Activated CD4-positive, CD25-positive, alpha-beta regulatory T cell treated with anti-CD3 and anti-CD28 coated beads, Interleukin-2, amount 50 U/mL, for 16 hours (primary cell): ENCODE data around the gene ANKRD66.
"Not testable (repeated sequence)": the region's sequence is repeated elsewhere in the genome, so short reads cannot be mapped to it uniquely, and the experiment has no call there.

Experiments used
- DNase-seq: peaks from one replicate; pipeline ENCODE4 v3.0.0-alpha.2; 2020; ENCODE audit warnings: low read depth, low spot score

The ANKRD66 gene

DNA sequence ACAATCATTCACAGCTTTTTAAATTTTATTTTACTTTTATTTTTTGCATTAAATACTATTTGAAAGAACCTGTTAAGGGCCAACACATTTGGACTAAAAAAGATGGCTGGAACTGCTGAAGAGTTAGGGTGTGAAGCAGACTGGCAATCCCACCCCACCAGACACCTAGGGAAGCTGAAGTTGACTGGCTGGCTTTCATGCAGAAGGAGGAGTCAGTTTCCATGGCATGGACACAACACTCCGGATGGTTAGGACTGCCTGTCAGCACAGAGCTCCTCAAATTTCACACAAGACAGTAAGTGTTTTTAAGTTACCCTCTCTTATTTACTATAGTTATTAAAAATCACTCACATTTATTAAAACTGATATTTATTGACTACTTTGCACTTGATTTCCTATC is at the start of gene ANKRD66:
TSS of gene ANKRD66 (plus strand) at position 238 of the 400 bp plus-strand sequence. CDS start 5,016 bp downstream, outside the sequence.
- no peak for DNase-seq

- no peak for DNase-seq
These were observed 46.8 kb upstream of the ANKRD66 start for GRCh38 chr6:46699970-46700369.

DNA sequence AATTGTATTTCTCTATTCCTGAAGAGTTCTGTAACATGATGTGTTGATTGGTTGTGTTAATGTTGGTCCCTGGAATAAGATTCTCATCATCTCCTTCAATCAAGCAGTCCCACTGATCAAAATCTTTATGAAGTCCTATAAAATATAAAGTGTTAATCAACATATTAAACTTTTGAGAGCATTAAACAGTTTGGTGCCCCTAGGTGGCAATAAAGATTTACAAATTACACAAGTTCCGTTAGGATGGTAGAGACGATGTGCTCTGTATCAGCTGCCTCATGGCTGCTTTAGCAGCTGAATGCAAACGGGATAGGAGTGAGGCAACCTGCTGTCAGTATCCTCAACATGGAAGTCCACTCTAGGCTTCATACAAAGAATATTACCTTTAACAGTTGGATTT is 42.2 kb upstream of the ANKRD66 start:
- no peak for DNase-seq

- DNase-seq: no peak
These were observed 40.3 kb upstream of the ANKRD66 start for GRCh38 chr6:46706464-46706863.

DNA sequence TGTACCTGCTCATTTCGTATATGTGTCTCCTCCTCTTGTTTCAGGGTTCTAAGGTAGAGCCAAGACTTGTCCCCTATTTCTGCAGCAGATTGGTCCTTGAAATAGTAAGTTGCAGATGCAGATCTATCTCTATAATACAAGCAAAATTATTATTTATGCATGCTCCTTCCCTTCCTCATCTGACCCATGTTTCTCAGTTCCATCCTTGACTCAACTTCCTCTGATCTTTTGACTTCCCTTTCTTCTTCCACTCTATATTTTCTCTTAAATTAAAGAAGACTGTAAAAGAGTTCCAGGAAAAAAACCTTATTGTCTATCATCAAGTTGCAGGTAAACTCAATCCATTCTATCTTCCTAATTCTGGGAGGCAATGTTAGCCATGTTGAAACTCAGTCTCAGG is 35.2 kb upstream of the ANKRD66 start:
- no peak for DNase-seq

- no peak for DNase-seq
These were observed 31.6 kb upstream of the ANKRD66 start for GRCh38 chr6:46715141-46715540.

DNA sequence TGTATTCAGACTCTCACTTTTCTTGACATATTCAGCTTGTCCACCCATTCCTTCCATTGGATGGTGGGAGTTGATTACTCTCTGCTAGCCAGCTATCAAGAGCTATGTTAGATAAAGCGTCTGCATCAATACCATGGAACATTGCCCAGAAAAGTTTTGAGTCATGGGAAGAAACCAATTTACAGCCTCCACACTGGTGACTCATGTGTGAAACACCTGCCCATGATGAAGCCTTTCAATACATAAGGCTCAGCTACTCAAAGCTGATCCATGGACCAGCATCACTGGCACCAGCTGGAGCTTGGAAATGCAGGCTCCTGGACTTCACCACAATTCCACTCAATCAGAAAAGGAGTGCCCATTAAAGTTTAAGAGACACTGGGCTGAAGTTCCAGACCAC is 27.6 kb upstream of the ANKRD66 start:
- DNase-seq: no peak

DNA sequence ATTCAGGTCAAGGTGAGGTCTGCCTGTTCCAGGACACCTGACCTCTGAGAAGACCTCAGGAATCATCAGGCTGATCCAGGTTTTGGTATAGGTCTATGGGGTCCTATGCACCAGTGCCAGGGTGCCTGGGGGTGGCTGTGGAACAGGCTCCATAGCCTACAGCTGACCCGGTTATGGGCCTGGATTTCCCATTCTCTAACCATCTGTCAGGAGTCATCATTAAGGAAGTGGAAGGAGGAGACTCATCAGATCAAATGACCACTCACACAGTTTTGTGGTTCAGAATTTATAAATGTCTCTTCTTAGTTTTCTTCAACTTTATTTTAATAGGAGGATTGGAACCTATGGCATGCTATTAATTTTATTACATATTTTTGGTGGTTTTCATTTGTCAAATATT is 26.3 kb upstream of the ANKRD66 start:
- DNase-seq: no peak

DNA sequence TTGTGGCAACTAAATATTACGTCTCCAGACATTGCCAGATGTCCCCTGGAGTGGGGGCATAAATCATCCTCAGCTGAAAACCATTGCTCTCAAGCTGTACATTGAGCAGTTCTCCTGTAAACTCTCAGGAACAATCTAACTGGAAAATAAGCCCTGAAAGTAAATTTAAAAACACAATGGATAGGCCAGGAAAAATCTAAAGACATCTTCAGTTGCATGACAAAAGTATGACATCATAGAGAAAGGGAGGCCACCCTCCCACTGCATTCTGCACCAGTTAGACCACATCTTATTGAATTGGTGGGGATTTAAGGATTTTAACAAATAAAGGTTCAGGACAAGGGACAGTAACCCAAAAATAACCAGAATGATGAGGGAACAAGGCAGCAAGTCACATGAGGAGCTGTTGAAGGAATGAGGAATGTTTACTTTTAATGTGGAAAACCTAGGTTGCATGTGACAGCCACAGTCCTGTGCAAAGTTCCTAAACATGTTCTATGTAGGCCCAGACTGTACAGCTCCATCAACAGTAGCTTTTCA is 16.9 kb upstream of the ANKRD66 start:
- no peak for DNase-seq

- DNase-seq: no peak
These were observed 15.7 kb upstream of the ANKRD66 start for GRCh38 chr6:46730921-46731461.

- DNase-seq: no peak
These were observed 13.4 kb upstream of the ANKRD66 start for GRCh38 chr6:46733341-46733801.

GRCh38 chr6:46734867-46735719 is 11.6 kb upstream of the ANKRD66 start, which contains the start of gene PLA2G7:
Gene PLA2G7 (minus strand): TSS chr6:46735375. CDS start chr6:46722891, 12,484 bp downstream.
- DNase-seq: no peak

- DNase-seq: no peak
These were observed 11.1 kb upstream of the ANKRD66 start for GRCh38 chr6:46735720-46736031.

DNA sequence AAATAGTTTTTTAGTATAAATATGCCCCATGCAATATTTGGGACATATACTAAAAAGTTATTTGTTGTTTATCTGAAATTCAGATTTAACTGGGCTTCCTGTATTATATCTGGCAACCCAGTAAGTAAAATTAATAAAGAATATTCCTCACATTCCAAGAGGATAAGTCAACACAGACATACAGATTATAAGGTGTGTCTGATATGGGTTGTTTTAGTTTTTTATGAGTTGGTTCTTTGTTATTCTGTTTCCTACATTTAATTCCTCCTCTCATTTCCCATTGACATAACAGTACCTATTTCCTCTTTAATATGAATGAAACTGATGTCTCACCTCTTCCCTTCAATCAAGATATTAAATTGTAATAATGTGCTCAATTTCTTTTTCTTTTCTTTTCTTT is 9.8 kb upstream of the ANKRD66 start:
- no peak for DNase-seq

- no peak for DNase-seq
These were observed 5.3 kb upstream of the ANKRD66 start for GRCh38 chr6:46741482-46741881.

DNA sequence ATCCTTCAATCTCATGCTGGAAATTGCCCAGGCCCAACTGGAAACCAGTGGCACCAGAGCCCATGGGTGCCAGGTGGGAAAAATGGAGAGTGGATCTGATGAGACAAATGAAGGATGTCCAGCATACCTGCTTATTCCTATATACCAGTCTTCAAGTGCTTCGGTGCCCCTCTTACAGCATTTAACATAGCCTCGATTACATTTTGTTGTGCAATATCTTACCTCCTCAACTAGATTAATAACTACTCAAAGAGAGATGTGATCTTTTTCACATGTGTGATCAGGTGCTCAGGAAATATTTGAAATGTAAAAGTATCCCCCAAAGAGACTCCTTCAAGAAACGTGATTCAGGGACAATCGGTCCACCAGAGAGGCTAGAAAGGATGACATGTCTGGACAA is 4.8 kb upstream of the ANKRD66 start:
- DNase-seq: no peak

- DNase-seq: no peak
These were observed 3.1 kb upstream of the ANKRD66 start for GRCh38 chr6:46743425-46744158.

DNA sequence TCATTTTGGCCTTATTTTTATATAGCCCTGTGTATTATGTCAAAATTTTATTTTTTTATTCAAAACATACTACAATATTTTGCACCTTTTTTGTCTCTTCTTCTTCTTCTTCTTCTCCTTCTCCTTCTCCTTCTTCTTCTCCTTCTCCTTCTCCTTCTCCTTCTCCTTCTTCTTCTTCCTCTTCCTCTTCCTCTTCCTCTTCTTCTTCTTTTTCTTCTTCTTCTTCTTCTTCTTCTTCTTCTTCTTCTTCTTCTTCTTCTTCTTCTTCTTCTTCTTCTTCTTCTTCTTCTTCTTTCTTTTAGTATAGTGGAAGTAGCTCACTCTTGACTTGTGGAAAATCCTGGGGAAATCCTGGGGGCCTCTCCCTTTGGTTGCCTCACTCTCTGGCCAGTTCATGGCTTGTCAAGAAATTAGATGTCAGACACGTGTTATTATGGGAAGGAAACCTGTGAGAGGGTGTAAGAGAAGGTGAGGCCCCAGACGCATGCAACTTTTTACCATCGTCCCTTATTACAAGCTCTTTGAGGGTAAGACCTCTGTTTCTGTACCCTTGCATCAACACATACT is 2.5 kb upstream of the ANKRD66 start:
- DNase-seq: not testable (repeated sequence)

DNA sequence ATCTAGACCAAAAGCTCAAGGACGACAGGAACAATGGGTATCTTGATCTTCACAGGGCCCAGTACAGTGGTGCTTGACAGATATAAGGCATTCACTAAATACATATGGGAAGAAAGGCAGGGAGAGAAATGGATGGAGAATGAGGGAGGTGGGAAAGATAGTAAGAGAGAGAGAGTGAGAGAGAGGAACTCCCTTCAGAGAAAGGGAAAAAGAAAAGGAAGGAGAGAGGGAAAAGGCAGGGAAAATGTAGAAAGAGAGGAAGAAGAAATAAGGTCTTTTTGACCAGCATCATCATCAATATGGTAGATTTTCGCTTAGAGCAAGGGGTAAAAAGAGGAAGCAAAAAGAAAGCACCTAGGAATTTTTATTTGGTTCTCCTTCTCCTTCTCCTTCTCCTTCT is 760 bp upstream of the ANKRD66 start:
- no peak for DNase-seq

- no peak for DNase-seq
These were observed 2.3 kb downstream of the ANKRD66 start for GRCh38 chr6:46748940-46749503.

- DNase-seq: no peak
These were observed 3.0 kb downstream of the ANKRD66 start for GRCh38 chr6:46749731-46750130.

GRCh38 chr6:46751658-46752057 is 4.9 kb downstream of the ANKRD66 start:
- no peak for DNase-seq
